HCT116 (cell line): ENCODE results near the gene AMMECR1. TPM values are rescaled to one million over a fixed set of nuclear protein-coding genes. Genes with fewer than 3 reads are reported as not detected.

Experiments
- ATAC-seq: fragments of 200-7000 bp; cut with Tn5 transposase; 2 replicates; pipeline ENCODE4 v1.9.1; 2020; ENCODE audit warnings: mild to moderate bottlenecking, moderate library complexity
- BruUV-seq: library from RNA; stranded (reverse); fragments of 400-500 nt; replicated peaks from 2 replicates; lab custom pipeline; 2021; lab: Mats Ljungman, UMichigan
- CTCF ChIA-PET: fragments of 300-600 bp; sonication (Branson Sonifier 250); formaldehyde crosslinking; loops from one replicate; lab custom pipeline; 2021; ENCODE audit warnings: antibody characterized with exemption; lab: Charles Lee
- POLR2A ChIA-PET: fragments of 300-600, 350-600 bp; sonication (Branson Sonifier 250); formaldehyde crosslinking; loops from one replicate; lab custom pipeline; 2021; ENCODE audit warnings: antibody characterized with exemption; lab: Charles Lee
- RAD21 ChIA-PET, 2 experiments: fragments of 300-600 bp; sonication (Branson Sonifier 250); formaldehyde crosslinking; loops; one replicate each; lab custom pipeline; 2023; ENCODE audit warnings: low total read pairs in 2 of 2; ENCODE audit not compliant: uncharacterized antibody in 2 of 2, unreplicated experiment in 2 of 2, low non-redundant PET in 1 of 2; lab: Charles Lee
- DNase-seq: peaks from one replicate; pipeline ENCODE4 v3.0.0-alpha.2; 2010; ENCODE audit warnings: low read depth, low spot score
- H2AFZ ChIP-seq: fragments of 200-600 bp; shearing (Covaris generic), sonication (generic); 2 replicates; pipeline ENCODE4 v1.6.1; 2017; ENCODE audit warnings: low read depth, mixed run types, mixed read lengths, antibody characterized with exemption, low read length; ENCODE audit not compliant: poor library complexity, severe bottlenecking
- H3K27ac ChIP-seq: 2 replicates; pipeline ENCODE4 v1.5.1; 2012; ENCODE audit warnings: low read depth, low read length
- H3K27me3 ChIP-seq: fragments of 200-600 bp; sonication (generic); 2 replicates; pipeline ENCODE4 v1.6.1; 2016; ENCODE audit warnings: mixed run types, low read length, mixed read lengths; ENCODE audit not compliant: insufficient read depth
- H3K36me3 ChIP-seq, 2 experiments: fragments of 200-500 bp in 1 of 2; fragments of 200-600 bp in 1 of 2; sonication (Bioruptor generic) in 1 of 2; sonication (generic) in 1 of 2; 2 replicates each; pipeline versions ENCODE4 v1.5.1 to v1.6.1; 2014 to 2016; ENCODE audit warnings: low read length in 2 of 2, inconsistent platforms in 1 of 2, mixed read lengths in 1 of 2, mixed run types in 1 of 2; ENCODE audit not compliant: insufficient read depth in 2 of 2, control insufficient read depth in 1 of 2
- H3K4me1 ChIP-seq, 2 experiments: fragments of 200-600 bp in 1 of 2; sonication (generic) in 1 of 2; 2 replicates each; pipeline versions ENCODE4 v1.5.1 to v1.6.1; 2012 to 2017; ENCODE audit warnings: low read length in 2 of 2, inconsistent platforms in 1 of 2, mild to moderate bottlenecking in 1 of 2, mixed read lengths in 1 of 2, mixed run types in 1 of 2, moderate library complexity in 1 of 2; ENCODE audit not compliant: insufficient read depth in 2 of 2, control insufficient read depth in 1 of 2
- H3K4me2 ChIP-seq: fragments of 200-600 bp; sonication (generic); 2 replicates; pipeline ENCODE4 v1.6.1; 2017; ENCODE audit warnings: mixed run types, low read length, mixed read lengths
- H3K4me3 ChIP-seq, 2 experiments: fragments of 200-600 bp in 1 of 2; sonication (generic) in 1 of 2; replicated peaks in 1 of 2; 2 replicates each; pipeline ENCODE4 v1.5.1; 2011 to 2016; ENCODE audit warnings: low read length in 2 of 2, control low read depth in 1 of 2, low read depth in 1 of 2, mild to moderate bottlenecking in 1 of 2, mixed read lengths in 1 of 2, mixed run types in 1 of 2
- H3K79me2 ChIP-seq: fragments of 200-600 bp; sonication (generic); 2 replicates; pipeline ENCODE4 v1.6.1; 2017; ENCODE audit warnings: mild to moderate bottlenecking, mixed run types, low read length, moderate library complexity, mixed read lengths; ENCODE audit not compliant: insufficient read depth
- H3K9ac ChIP-seq: fragments of 200-600 bp; sonication (generic); 2 replicates; pipeline ENCODE4 v1.6.1; 2016; ENCODE audit warnings: low read length, mixed read lengths
- H3K9me2 ChIP-seq: fragments of 200-600 bp; sonication (generic), shearing (Covaris generic); 2 replicates; pipeline ENCODE4 v1.6.1; 2017; ENCODE audit warnings: mixed run types, mild to moderate bottlenecking, moderate library complexity; ENCODE audit not compliant: insufficient read depth
- H3K9me3 ChIP-seq, 2 experiments: fragments of 200-500 bp in 1 of 2; fragments of 200-600 bp in 1 of 2; sonication (Bioruptor generic) in 1 of 2; sonication (generic) in 1 of 2; 2 replicates each; pipeline ENCODE4 v1.6.1; 2014 to 2017; ENCODE audit warnings: low read length in 2 of 2, mixed read lengths in 2 of 2, inconsistent platforms in 1 of 2, low read depth in 1 of 2, mild to moderate bottlenecking in 1 of 2, mixed run types in 1 of 2, moderate library complexity in 1 of 2; ENCODE audit not compliant: control insufficient read depth in 1 of 2, insufficient read depth in 1 of 2
- H4K20me1 ChIP-seq: fragments of 200-600 bp; sonication (generic), shearing (Covaris generic); 2 replicates; pipeline ENCODE4 v1.6.1; 2017; ENCODE audit warnings: mixed run types, mild to moderate bottlenecking, moderate library complexity; ENCODE audit not compliant: insufficient read depth
- CEBPB ChIP-seq: IDR thresholded peaks from 2 replicates; pipeline ENCODE4 v1.6.1; 2012; ENCODE audit warnings: low read depth
- EZH2 ChIP-seq: fragments of 200-600 bp; sonication (generic); IDR thresholded peaks from 2 replicates; pipeline ENCODE4 v1.6.1; 2017; ENCODE audit warnings: antibody characterized with exemption, mixed run types
- EZH2phosphoT487 ChIP-seq: fragments of 200-600 bp; IDR thresholded peaks from 2 replicates; pipeline ENCODE4 v1.6.1; 2018; ENCODE audit warnings: antibody characterized with exemption, borderline replicate concordance
- JUND ChIP-seq: IDR thresholded peaks from 2 replicates; pipeline ENCODE4 v1.6.1; 2012
- POLR2A ChIP-seq: IDR thresholded peaks from 2 replicates; pipeline ENCODE4 v1.7.0; 2011; ENCODE audit warnings: borderline replicate concordance; ENCODE audit not compliant: insufficient read depth, insufficient read length; ENCODE audit errors: extremely low read depth
- POLR2AphosphoS5 ChIP-seq: IDR thresholded peaks from 2 replicates; pipeline ENCODE4 v1.6.1; 2011; ENCODE audit warnings: mild to moderate bottlenecking, low read depth, low read length, moderate library complexity
- SIN3A ChIP-seq: IDR thresholded peaks from 2 replicates; pipeline ENCODE4 v1.6.1; 2012; ENCODE audit warnings: low read depth
- TCF7L2 ChIP-seq: IDR thresholded peaks from 2 replicates; pipeline ENCODE4 v1.7.0; 2011; ENCODE audit warnings: borderline replicate concordance, inconsistent platforms; ENCODE audit not compliant: insufficient read depth, insufficient read length; ENCODE audit errors: extremely low read depth
- YY1 ChIP-seq: IDR thresholded peaks from 2 replicates; pipeline ENCODE4 v1.6.1; 2011; ENCODE audit warnings: low read length, low read depth, moderate library complexity, mild to moderate bottlenecking; ENCODE audit not compliant: insufficient replicate concordance; ENCODE audit errors: extremely low read depth
- ZNF274 ChIP-seq: fragments of 200-500 bp; sonication (Bioruptor generic); IDR thresholded peaks from 2 replicates; pipeline ENCODE4 v1.6.1; 2014; ENCODE audit warnings: mild to moderate bottlenecking, low read depth, low read length, inconsistent platforms
- intact Hi-C: fragments of 100-400 bp; cut with micrococcal nuclease; formaldehyde crosslinking; loops from 2 replicates; pipeline ENCODE4 v1.10.0; 2022
- total RNA-seq: library from RNA; stranded (reverse); gene quantifications from one replicate; pipeline ENCODE4 v1.2.1, GENCODE V29; 2021; ENCODE audit not compliant: unreplicated experiment
- TF ChIP-seq, protein P1 (sequence below): IDR thresholded peaks from 2 replicates; pipeline ENCODE4 v1.6.1; 2011; ENCODE audit warnings: mild to moderate bottlenecking, low read length, moderate library complexity; ENCODE audit not compliant: insufficient replicate concordance; ENCODE audit errors: extremely low read depth
- TF ChIP-seq, protein P2 (sequence below): IDR thresholded peaks from 2 replicates; pipeline ENCODE4 v1.6.1; 2012
- TF ChIP-seq, protein P3 (sequence below): IDR thresholded peaks from 2 replicates; pipeline ENCODE4 v1.6.1; 2012
- TF ChIP-seq, protein P4 (sequence below): IDR thresholded peaks from 2 replicates; pipeline ENCODE4 v1.6.1; 2012; ENCODE audit warnings: low read depth

Gene AMMECR1
- total RNA-seq, 1 experiment from 2014 or later = 9.2 TPM

- TF ChIP-seq, protein P1, sequence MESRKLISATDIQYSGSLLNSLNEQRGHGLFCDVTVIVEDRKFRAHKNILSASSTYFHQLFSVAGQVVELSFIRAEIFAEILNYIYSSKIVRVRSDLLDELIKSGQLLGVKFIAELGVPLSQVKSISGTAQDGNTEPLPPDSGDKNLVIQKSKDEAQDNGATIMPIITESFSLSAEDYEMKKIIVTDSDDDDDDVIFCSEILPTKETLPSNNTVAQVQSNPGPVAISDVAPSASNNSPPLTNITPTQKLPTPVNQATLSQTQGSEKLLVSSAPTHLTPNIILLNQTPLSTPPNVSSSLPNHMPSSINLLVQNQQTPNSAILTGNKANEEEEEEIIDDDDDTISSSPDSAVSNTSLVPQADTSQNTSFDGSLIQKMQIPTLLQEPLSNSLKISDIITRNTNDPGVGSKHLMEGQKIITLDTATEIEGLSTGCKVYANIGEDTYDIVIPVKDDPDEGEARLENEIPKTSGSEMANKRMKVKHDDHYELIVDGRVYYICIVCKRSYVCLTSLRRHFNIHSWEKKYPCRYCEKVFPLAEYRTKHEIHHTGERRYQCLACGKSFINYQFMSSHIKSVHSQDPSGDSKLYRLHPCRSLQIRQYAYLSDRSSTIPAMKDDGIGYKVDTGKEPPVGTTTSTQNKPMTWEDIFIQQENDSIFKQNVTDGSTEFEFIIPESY = no peak
- TF ChIP-seq SIN3A = no peak
These were observed 129.0 kb downstream of the AMMECR1 start (continued) for GRCh38 chrX:110188701-110189558.

- H3K4me1 ChIP-seq = peaks cover 39 to 48% of the 10 kb centered on the region in 2 experiments
- H2AFZ ChIP-seq = no peak overlapping the region
- H3K9me3 ChIP-seq = no peaks in the 10 kb centered on the region
- H3K4me3 ChIP-seq = no peak overlapping the region
- H3K27me3 ChIP-seq = no peaks in the 10 kb centered on the region
- H4K20me1 ChIP-seq = no peaks in the 10 kb centered on the region
- H3K4me2 ChIP-seq = no peak overlapping the region
- no peaks in the 10 kb centered on the region for H3K36me3 ChIP-seq
- no peak for DNase-seq
- no peak overlapping the region for H3K9ac ChIP-seq
- no peak overlapping the region for H3K27ac ChIP-seq
- intact Hi-C loops = no loop called here
- RAD21 ChIA-PET = no interaction called here
- H3K79me2 ChIP-seq = no peaks in the 10 kb centered on the region
- POLR2A ChIA-PET = no interaction called here
- no TSS peak for BruUV-seq
- CTCF ChIA-PET = interaction anchor here (1.1 kb wide), 1 partner anchor 15 kb away, joined by 4 read pairs; no protein-coding TSS in a partner anchor
- no peak for ATAC-seq
- H3K9me2 ChIP-seq = no peaks in the 10 kb centered on the region
- no peak for TF ChIP-seq POLR2A
- TF ChIP-seq TCF7L2 = no peak
- TF ChIP-seq, protein P2, sequence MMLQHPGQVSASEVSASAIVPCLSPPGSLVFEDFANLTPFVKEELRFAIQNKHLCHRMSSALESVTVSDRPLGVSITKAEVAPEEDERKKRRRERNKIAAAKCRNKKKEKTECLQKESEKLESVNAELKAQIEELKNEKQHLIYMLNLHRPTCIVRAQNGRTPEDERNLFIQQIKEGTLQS = no peak
- no peak for TF ChIP-seq POLR2AphosphoS5
- TF ChIP-seq, protein P3, sequence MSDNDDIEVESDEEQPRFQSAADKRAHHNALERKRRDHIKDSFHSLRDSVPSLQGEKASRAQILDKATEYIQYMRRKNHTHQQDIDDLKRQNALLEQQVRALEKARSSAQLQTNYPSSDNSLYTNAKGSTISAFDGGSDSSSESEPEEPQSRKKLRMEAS = no peak
- no peak for TF ChIP-seq JUND
- TF ChIP-seq, protein P1 = no peak
- no peak for TF ChIP-seq CEBPB
- no peak for TF ChIP-seq EZH2phosphoT487
- TF ChIP-seq, protein P4, sequence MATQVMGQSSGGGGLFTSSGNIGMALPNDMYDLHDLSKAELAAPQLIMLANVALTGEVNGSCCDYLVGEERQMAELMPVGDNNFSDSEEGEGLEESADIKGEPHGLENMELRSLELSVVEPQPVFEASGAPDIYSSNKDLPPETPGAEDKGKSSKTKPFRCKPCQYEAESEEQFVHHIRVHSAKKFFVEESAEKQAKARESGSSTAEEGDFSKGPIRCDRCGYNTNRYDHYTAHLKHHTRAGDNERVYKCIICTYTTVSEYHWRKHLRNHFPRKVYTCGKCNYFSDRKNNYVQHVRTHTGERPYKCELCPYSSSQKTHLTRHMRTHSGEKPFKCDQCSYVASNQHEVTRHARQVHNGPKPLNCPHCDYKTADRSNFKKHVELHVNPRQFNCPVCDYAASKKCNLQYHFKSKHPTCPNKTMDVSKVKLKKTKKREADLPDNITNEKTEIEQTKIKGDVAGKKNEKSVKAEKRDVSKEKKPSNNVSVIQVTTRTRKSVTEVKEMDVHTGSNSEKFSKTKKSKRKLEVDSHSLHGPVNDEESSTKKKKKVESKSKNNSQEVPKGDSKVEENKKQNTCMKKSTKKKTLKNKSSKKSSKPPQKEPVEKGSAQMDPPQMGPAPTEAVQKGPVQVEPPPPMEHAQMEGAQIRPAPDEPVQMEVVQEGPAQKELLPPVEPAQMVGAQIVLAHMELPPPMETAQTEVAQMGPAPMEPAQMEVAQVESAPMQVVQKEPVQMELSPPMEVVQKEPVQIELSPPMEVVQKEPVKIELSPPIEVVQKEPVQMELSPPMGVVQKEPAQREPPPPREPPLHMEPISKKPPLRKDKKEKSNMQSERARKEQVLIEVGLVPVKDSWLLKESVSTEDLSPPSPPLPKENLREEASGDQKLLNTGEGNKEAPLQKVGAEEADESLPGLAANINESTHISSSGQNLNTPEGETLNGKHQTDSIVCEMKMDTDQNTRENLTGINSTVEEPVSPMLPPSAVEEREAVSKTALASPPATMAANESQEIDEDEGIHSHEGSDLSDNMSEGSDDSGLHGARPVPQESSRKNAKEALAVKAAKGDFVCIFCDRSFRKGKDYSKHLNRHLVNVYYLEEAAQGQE = no peak
- no peak for TF ChIP-seq YY1
- no peak for TF ChIP-seq SIN3A
- no peak for TF ChIP-seq EZH2
- TF ChIP-seq ZNF274 = no peak
These were observed 134.6 kb downstream of the AMMECR1 start for GRCh38 chrX:110183314-110183713.
